Posterior vena cava (tissue), 2 donors: ENCODE data around the gene CACFD1. TPM values are rescaled to one million over a fixed set of nuclear protein-coding genes. Genes with fewer than 3 reads are reported as not detected.
"Not testable (repeated sequence)": the region's sequence is repeated elsewhere in the genome, so short reads cannot be mapped to it uniquely, and the experiment has no call there.

ENCODE experiments used
- DNase-seq: peaks from one replicate; pipeline ENCODE4 v3.0.0-alpha.2; 2020; ENCODE audit warnings: low spot score
- intact Hi-C, 2 donors: fragments of 100-400 bp; cut with DNase I; formaldehyde crosslinking; loops; one replicate each; pipeline versions ENCODE4 v1.14.1 to v1.14.2; 2022 to 2023
- total RNA-seq, 2 donors: library from RNA; stranded (reverse); fragmentation: NEBNext Ultra II Directional; extraction: Animal tissue kit (Norgen Biotek cat#: 25700); gene quantifications; one replicate each; pipeline ENCODE4 v1.2.1, GENCODE V29; 2021
- donor health status: DM: yes; HTN: yes; CAD: no.
- donor health status: DM: yes; HTN: yes; CAD: no.

The CACFD1 gene
- total RNA-seq, 2 donors from 2014 or later = 11.7 to 13.4 TPM

- intact Hi-C loops = loop anchor here in 1 of 2 donors (1.0 kb wide), 1 partner anchor 44 kb away; no protein-coding TSS in a partner anchor
- no peak for DNase-seq
Observed at GRCh38 chr9:133436681-133437080, 23.1 kb upstream of the CACFD1 start.

- DNase-seq = no peak
- intact Hi-C loops = no loop called here
Observed at GRCh38 chr9:133437753-133438531, 21.8 kb upstream of the CACFD1 start.

GRCh38 chr9:133439337-133439736 is 20.4 kb upstream of the CACFD1 start:
- intact Hi-C loops = no loop called here
- DNase-seq = no peak

GRCh38 chr9:133440874-133441273 is 18.9 kb upstream of the CACFD1 start:
- intact Hi-C loops = no loop called here
- no peak for DNase-seq

- intact Hi-C loops = no loop called here
- DNase-seq = no peak
Observed at GRCh38 chr9:133441571-133441970, 18.2 kb upstream of the CACFD1 start.

- no peak for DNase-seq
- intact Hi-C loops = no loop called here
Observed at GRCh38 chr9:133443248-133443647, 16.5 kb upstream of the CACFD1 start.

- intact Hi-C loops = no loop called here
- no peak for DNase-seq
Observed at GRCh38 chr9:133443982-133444381, 15.8 kb upstream of the CACFD1 start.

GRCh38 chr9:133445293-133445969 is 14.3 kb upstream of the CACFD1 start:
- intact Hi-C loops = no loop called here
- no peak for DNase-seq

GRCh38 chr9:133448487-133448972 is 11.2 kb upstream of the CACFD1 start:
- intact Hi-C loops = no loop called here
- no peak for DNase-seq

- intact Hi-C loops = no loop called here
- DNase-seq = no peak
Observed at GRCh38 chr9:133449760-133450159, 10.0 kb upstream of the CACFD1 start.

- DNase-seq = not testable (repeated sequence)
Observed at GRCh38 chr9:133451865-133452264, 7.9 kb upstream of the CACFD1 start.

GRCh38 chr9:133452562-133452961 is 7.2 kb upstream of the CACFD1 start:
- intact Hi-C loops = loop anchor here in 1 of 2 donors (1.0 kb wide), 1 partner anchor 34 kb away; the partner anchor contains the start of gene REXO4
- no peak for DNase-seq

More at GRCh38 chr9:133451865-133452264, 7.9 kb upstream of the CACFD1 start:
- intact Hi-C loops = loop anchor here in 1 of 2 donors (1.0 kb wide), 1 partner anchor 34 kb away; the partner anchor contains the start of gene REXO4

- no peak for DNase-seq
- intact Hi-C loops = no loop called here
Observed at GRCh38 chr9:133453651-133454050, 6.1 kb upstream of the CACFD1 start.

- intact Hi-C loops = no loop called here
- DNase-seq = no peak
Observed at GRCh38 chr9:133454325-133454724, 5.5 kb upstream of the CACFD1 start.

GRCh38 chr9:133454943-133455673 is 4.7 kb upstream of the CACFD1 start:
- intact Hi-C loops = no loop called here
- no peak for DNase-seq

GRCh38 chr9:133455936-133456335 is 3.8 kb upstream of the CACFD1 start:
- intact Hi-C loops = no loop called here

GRCh38 chr9:133456409-133456808 is 3.4 kb upstream of the CACFD1 start:
- intact Hi-C loops = no loop called here
- no peak for DNase-seq

More at GRCh38 chr9:133455936-133456335, 3.8 kb upstream of the CACFD1 start:
- DNase-seq = no peak

GRCh38 chr9:133457233-133457632 is 2.5 kb upstream of the CACFD1 start:
- intact Hi-C loops = no loop called here
- DNase-seq = no peak

- DNase-seq = no peak
- intact Hi-C loops = no loop called here
Observed at GRCh38 chr9:133457748-133458147, 2.0 kb upstream of the CACFD1 start.
